D721Med (cell line): ENCODE data around the gene SAMD4B.
A peak's percentile ranks its signal among the peaks of the same experiment; 100 is the strongest.

ENCODE experiments used
- DNase-seq: peaks from one replicate; pipeline ENCODE4 v3.0.0; 2011; ENCODE audit warnings: low spot score; ENCODE audit not compliant: insufficient read length
- FAIRE-seq: peaks from 2 replicates; lab custom pipeline; 2011; peaks lifted over from hg19 to GRCh38; lab: Jason Lieb, UNC
- TF ChIP-seq, protein P1 (sequence below): IDR thresholded peaks from 2 replicates; pipeline ENCODE4 v1.5.1; 2012; ENCODE audit warnings: mild to moderate bottlenecking, control low read depth; ENCODE audit not compliant: insufficient read depth; ENCODE audit errors: missing control alignments

SAMD4B gene

DNA sequence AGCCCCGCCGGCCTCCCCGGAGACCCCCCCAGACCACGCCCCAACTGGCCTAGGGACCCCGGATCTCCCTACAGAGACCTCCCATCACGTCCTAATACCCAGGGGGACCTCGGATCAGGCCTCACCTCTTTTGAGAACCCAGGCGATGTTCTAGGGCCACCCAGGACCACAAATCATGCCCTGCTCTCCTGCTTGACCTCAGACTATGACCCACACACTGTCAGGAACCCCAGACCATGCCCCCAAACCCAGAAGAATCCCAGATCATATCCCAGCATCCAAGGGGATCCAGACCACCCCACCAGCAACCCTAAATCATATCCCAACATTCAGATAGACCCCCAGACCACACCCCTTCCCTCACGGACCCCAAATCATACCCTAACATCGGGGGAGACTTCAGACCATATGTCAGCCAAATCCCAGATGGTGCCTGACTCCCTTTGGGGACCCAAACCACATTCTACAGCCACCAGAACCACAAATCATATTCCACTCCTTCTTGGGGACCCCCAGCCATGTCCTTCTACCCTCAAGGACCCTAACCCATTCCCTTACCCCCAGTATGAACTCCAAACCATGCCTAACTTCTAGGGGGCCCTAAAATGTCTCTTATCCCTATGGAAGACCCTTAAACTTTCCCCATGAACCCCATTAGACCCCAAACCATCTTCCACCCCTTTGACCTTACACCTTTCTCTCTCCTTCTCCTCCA is 20.9 kb upstream of the SAMD4B start:
- FAIRE-seq: no peak
- DNase-seq: no peak
- TF ChIP-seq, protein P1, sequence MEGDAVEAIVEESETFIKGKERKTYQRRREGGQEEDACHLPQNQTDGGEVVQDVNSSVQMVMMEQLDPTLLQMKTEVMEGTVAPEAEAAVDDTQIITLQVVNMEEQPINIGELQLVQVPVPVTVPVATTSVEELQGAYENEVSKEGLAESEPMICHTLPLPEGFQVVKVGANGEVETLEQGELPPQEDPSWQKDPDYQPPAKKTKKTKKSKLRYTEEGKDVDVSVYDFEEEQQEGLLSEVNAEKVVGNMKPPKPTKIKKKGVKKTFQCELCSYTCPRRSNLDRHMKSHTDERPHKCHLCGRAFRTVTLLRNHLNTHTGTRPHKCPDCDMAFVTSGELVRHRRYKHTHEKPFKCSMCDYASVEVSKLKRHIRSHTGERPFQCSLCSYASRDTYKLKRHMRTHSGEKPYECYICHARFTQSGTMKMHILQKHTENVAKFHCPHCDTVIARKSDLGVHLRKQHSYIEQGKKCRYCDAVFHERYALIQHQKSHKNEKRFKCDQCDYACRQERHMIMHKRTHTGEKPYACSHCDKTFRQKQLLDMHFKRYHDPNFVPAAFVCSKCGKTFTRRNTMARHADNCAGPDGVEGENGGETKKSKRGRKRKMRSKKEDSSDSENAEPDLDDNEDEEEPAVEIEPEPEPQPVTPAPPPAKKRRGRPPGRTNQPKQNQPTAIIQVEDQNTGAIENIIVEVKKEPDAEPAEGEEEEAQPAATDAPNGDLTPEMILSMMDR: no peak

DNA sequence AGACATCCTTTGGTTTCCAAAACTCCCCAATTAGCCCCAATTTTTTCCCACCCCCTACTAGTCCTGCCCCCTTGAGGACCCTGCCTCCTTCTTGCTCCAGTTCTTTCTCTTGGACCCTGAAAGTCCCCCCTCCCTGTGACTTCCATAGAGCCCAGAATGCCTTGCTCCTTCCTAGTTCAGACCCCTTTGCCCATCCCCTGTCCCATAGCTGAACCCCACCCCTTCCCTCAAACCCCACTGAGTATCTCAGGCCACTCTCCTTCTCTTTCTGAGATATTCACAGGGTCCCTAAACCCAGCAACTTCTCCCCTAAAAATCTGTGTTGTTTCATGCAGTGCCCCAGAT is 20.4 kb upstream of the SAMD4B start:
- no peak for FAIRE-seq
- no peak for DNase-seq
- TF ChIP-seq, protein P1: no peak

DNA sequence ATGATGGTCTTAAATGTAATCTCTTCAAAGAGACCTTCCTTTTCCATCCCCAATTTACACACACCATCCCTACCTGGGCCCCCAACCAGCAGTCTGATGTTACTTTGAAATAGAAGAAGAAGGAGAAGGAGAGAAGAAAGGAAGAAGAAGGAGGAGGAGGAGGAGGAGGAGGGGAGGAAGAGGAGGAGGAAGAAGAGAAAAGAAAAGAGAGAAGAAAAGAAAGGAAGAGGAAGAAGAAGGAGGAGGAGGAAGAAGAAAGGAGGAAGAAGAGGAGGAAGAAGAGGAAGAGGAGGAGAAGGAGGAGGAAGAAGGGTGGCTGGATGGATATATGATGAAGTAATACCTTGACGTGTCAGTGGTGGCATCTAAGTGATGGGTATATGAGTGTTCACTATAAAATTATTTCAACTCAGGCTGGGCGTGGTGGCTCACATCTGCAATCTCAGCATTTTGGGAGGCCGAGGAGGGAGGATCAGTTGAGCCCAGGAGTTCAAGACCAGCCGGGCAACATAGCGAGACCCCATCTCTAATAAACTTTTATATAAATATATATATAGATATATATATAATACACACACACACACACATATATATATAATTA is 17.9 kb upstream of the SAMD4B start:
- DNase-seq (no peak), FAIRE-seq (no peak)
- TF ChIP-seq, protein P1: no peak

DNA sequence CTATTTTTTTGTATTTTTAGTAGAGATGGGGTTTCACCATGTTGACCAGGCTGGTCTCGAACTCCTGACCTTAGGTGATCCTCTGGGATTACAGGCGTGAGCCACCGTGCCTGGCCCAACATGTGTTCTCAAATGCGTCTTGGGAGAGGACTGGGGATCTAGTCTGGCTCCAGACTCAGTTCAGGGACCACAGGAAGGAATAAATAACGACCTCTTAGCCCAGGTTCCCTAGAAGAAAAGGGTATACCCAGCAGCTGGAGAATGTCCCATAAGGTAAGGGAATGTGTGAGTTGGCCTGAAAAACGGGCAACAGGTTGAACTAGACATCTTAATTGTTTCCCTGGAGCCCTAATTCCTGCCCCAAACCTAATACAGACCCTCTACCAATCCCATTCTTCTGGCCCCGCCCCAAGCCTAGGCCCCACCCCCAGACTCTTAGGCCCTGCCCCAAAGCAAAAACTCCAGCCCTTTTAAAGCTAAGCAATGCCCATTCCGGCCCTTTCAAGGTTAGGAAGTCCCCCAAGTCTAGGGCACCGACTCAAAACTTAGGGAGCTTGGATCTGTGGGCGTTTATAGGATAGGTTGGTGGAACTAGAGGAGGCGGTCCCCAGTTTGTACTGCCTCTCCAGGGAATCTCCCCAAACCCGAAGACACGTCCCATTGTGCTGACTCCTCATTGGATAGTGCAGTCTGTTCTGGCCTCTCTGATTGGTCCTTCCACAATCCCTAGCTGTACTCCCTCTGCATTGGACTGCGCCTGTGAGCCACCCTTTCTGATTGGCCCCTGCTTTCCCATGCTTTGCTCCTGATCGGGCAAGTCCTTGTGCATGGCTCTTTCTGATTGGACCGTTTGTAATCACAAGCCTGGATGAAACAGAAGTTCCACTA is 16.2 kb upstream of the SAMD4B start:
- FAIRE-seq (no peak), DNase-seq (no peak)
- TF ChIP-seq, protein P1: no peak

DNA sequence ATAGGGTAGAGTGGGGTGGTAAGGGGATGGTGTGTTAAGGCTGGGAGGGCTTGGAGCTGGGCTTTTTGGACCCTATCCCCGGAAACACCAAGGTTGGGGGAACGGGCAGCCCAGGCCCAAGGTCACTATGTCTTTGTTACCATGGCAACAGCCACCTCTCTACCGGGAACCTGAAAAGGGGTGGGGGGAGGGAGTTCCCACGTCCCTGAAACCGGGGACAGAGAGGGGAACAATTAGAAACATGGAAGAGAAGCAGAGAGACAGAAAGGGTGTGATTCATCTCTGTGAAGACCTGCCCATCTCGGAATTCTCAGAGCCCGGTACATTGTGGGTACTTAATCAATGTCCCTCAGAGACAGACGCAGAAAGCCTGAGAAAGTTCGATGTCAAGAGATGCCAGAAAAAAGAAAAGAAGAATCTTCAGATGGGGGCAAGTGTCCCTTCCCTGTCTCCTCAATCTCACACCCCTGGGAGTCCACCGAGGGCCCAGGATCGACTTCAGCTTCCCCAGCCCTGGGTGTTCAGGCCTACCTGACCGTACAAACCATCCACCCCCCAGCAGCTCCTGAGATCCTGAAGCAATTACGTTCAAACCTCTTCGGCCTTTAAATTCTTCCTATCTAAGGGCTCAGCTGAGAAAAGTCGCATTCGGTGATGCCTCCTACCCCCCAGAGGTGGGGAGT is 14.7 kb upstream of the SAMD4B start:
- TF ChIP-seq, protein P1: no peak
- no peak for FAIRE-seq

DNA sequence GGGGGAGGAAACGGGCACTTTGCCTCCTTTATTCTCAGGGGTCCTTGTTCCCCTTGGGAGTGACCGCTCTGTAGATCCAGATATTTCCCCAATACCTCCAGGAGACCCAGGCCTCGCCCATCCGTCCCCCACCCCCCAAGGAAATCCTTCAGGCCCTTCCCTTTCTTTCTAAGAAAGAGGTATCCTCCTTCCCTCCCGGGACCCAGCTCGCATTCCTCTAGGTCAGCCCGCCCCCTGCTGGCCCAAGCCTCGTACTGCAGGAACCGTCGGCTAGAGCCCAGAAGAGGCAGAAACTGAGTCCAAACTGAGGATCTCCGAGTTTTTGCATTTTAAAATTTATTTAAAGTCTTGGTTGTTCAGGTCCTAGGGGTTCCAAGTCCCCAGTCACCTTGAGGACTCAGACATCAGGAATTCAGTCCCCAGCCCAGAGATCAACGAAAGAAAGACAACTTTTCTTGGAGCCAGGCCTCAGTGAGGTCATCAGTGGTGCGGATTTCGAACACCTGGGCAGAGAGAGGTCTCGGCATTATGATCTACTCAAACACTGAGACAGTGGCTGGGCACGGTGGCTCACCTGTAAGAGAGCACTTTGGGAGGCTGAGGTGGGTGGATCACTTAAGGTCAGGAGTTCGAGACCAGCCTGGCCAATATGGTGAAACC is 14.0 kb upstream of the SAMD4B start:
- FAIRE-seq: no peak
- TF ChIP-seq, protein P1: peak; percentile 97
- DNase-seq: peak; percentile 71

More for the DNA sequence above, 14.7 kb upstream of the SAMD4B start:
- DNase-seq: no peak
